Panc1 (cell line): Measurements from ENCODE around the gene SPP1. TPM values are rescaled to one million over a fixed set of nuclear protein-coding genes. Genes with fewer than 3 reads are reported as not detected.

Source experiments
- ATAC-seq: fragments of 200-7000 bp; cut with Tn5 transposase; 2 replicates; pipeline ENCODE4 v1.9.1; 2020; ENCODE audit warnings: mild to moderate bottlenecking, moderate library complexity
- BruUV-seq: library from RNA; stranded (reverse); fragments of 400-500 nt; replicated peaks from 2 replicates; lab custom pipeline; 2021; lab: Mats Ljungman, UMichigan
- CTCF ChIA-PET: fragments of 300-600 bp; sonication (Branson Sonifier 250); formaldehyde crosslinking; loops from one replicate; lab custom pipeline; 2022; ENCODE audit warnings: antibody characterized with exemption; lab: Charles Lee
- POLR2A ChIA-PET: fragments of 300-600 bp; sonication (Branson Sonifier 250); formaldehyde crosslinking; loops from one replicate; lab custom pipeline; 2022; ENCODE audit warnings: antibody characterized with exemption; lab: Charles Lee
- DNase-seq: peaks from one replicate; pipeline ENCODE4 v3.0.0-alpha.2; 2010; ENCODE audit warnings: low read depth, low spot score
- H3K27ac ChIP-seq: 2 replicates; pipeline ENCODE4 v1.5.1; 2011; ENCODE audit warnings: mild to moderate bottlenecking, low read length, inconsistent platforms
- H3K27me3 ChIP-seq: fragments of 200-500 bp; sonication (Bioruptor generic); 2 replicates; pipeline ENCODE4 v1.6.0; 2014; ENCODE audit warnings: low read length, inconsistent platforms; ENCODE audit not compliant: control insufficient read depth, insufficient read depth
- H3K36me3 ChIP-seq: fragments of 200-500 bp; sonication (Bioruptor generic); 2 replicates; pipeline ENCODE4 v1.5.1; 2014; ENCODE audit warnings: inconsistent platforms, mild to moderate bottlenecking, low read length, moderate library complexity; ENCODE audit not compliant: control insufficient read depth, insufficient read depth
- H3K4me1 ChIP-seq: 2 replicates; pipeline ENCODE4 v1.5.1; 2011; ENCODE audit warnings: inconsistent platforms, mild to moderate bottlenecking, low read length, moderate library complexity; ENCODE audit not compliant: control insufficient read depth, insufficient read depth
- H3K4me3 ChIP-seq, 2 experiments: 2 replicates each; pipeline ENCODE4 v1.5.1; 2011 to 2012; ENCODE audit warnings: low read depth in 2 of 2, low read length in 2 of 2, mild to moderate bottlenecking in 2 of 2, inconsistent platforms in 1 of 2, moderate library complexity in 1 of 2
- H3K9me3 ChIP-seq: fragments of 200-500 bp; sonication (Bioruptor generic); 2 replicates; pipeline ENCODE4 v1.5.1; 2014; ENCODE audit warnings: low read depth, mild to moderate bottlenecking, inconsistent platforms, low read length, moderate library complexity; ENCODE audit not compliant: control insufficient read depth, insufficient read depth
- POLR2AphosphoS5 ChIP-seq: IDR thresholded peaks from 2 replicates; pipeline ENCODE4 v1.6.1; 2012; ENCODE audit warnings: mild to moderate bottlenecking, low read depth, low read length, moderate library complexity
- REST ChIP-seq, 2 experiments: IDR thresholded peaks; 2 replicates each; pipeline ENCODE4 v1.6.1; 2011 to 2012; ENCODE audit warnings: low read depth in 2 of 2, control low read depth in 1 of 2, low read length in 1 of 2, mild to moderate bottlenecking in 1 of 2, moderate library complexity in 1 of 2; ENCODE audit not compliant: insufficient read depth in 1 of 2
- SIN3A ChIP-seq: IDR thresholded peaks from 2 replicates; pipeline ENCODE4 v1.6.1; 2012; ENCODE audit warnings: low read depth, mild to moderate bottlenecking, low read length, moderate library complexity, borderline replicate concordance; ENCODE audit not compliant: insufficient read depth
- TCF7L2 ChIP-seq: IDR thresholded peaks from 2 replicates; pipeline ENCODE4 v1.6.1; 2011; ENCODE audit warnings: mild to moderate bottlenecking, low read depth, low read length, inconsistent platforms
- in situ Hi-C: cut with HindIII; loops from 2 replicates; pipeline ENCODE4 v1.10.0; 2016; ENCODE audit warnings: low sequenced_read_pairs, low pct_unique_long_range_greater_than_20kb
- intact Hi-C: fragments of 100-400 bp; cut with micrococcal nuclease; formaldehyde crosslinking; loops from one replicate; pipeline ENCODE4 v1.10.0; 2022; ENCODE audit not compliant: unreplicated experiment
- total RNA-seq: library from RNA; stranded (reverse); gene quantifications from one replicate; pipeline ENCODE4 v1.2.1, GENCODE V29; 2021; ENCODE audit not compliant: unreplicated experiment
- TF ChIP-seq, protein P1 (sequence below): fragments of 450-650 bp; IDR thresholded peaks from 2 replicates; pipeline ENCODE4 v1.5.1; 2017; ENCODE audit warnings: mild to moderate bottlenecking

Gene SPP1
- total RNA-seq, 1 experiment from 2014 or later: 1.6 TPM

DNA sequence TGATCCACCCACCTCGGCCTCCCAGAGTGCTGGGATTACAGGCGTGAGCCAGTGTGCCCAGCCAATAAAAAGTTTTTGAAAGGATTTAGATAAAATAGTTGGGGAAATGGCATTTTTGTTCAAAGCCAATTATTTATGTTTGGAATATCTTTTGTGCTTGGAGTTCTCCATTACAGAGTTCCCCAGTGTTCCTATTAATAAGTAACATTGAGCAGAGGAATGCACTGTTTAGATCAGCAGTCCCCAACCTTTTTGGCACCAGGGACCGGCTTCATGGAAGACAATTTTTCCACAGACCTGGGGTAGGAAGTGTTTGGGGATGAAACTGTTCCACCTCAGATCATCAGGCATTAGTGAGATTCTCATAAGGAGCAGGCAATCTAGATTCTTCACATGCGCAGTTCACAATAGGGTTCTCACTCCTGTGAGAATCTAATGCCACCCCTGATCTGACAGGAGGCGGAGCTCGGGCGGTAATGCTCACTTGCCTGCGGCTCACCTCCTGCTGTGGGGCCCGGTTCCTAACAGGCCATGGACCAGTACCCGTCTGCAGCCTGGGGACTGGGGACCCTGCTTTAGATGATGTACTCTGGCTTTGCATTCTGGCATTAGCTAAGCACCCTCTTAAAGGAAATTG, 40.3 kb downstream of the SPP1 start:
- H3K27ac ChIP-seq: no peak overlapping the region
- TF ChIP-seq SIN3A: no peak
- no peak for TF ChIP-seq TCF7L2
- TF ChIP-seq POLR2AphosphoS5: no peak
- TF ChIP-seq, protein P1, sequence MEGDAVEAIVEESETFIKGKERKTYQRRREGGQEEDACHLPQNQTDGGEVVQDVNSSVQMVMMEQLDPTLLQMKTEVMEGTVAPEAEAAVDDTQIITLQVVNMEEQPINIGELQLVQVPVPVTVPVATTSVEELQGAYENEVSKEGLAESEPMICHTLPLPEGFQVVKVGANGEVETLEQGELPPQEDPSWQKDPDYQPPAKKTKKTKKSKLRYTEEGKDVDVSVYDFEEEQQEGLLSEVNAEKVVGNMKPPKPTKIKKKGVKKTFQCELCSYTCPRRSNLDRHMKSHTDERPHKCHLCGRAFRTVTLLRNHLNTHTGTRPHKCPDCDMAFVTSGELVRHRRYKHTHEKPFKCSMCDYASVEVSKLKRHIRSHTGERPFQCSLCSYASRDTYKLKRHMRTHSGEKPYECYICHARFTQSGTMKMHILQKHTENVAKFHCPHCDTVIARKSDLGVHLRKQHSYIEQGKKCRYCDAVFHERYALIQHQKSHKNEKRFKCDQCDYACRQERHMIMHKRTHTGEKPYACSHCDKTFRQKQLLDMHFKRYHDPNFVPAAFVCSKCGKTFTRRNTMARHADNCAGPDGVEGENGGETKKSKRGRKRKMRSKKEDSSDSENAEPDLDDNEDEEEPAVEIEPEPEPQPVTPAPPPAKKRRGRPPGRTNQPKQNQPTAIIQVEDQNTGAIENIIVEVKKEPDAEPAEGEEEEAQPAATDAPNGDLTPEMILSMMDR: no peak
- no peak for TF ChIP-seq REST (IDR thresholded peaks at IDR 0.05; ENCODE audit: insufficient read depth in 1 of 2, low read depth in 2 of 2, low read length in 1 of 2)
- no TSS peak for BruUV-seq
- ATAC-seq (no peak), DNase-seq (no peak)
- H3K9me3 ChIP-seq: no peaks in the 10 kb centered on the region
- H3K36me3 ChIP-seq: no peaks in the 10 kb centered on the region; the same call in 1 of the 2 replicates
- in situ Hi-C loops (no loop called here), intact Hi-C loops (no loop called here)
- POLR2A ChIA-PET: no interaction called here
- CTCF ChIA-PET: no interaction called here
- H3K27me3 ChIP-seq: no peaks in the 10 kb centered on the region
- no peak overlapping the region for H3K4me3 ChIP-seq
- peaks cover 6% of the 10 kb centered on the region for H3K4me1 ChIP-seq

GRCh38 chr4:88017516-88018297, 42.2 kb downstream of the SPP1 start:
- no TSS peak for BruUV-seq
- no peaks in the 10 kb centered on the region for H3K27me3 ChIP-seq
- no peaks in the 10 kb centered on the region for H3K9me3 ChIP-seq
- DNase-seq: peak; percentile 64
- no peak overlapping the region for H3K4me3 ChIP-seq
- in situ Hi-C loops (no loop called here), intact Hi-C loops (no loop called here)
- TF ChIP-seq, protein P1: no peak
- TF ChIP-seq REST (IDR thresholded peaks at IDR 0.05; ENCODE audit: insufficient read depth in 1 of 2, low read depth in 2 of 2, low read length in 1 of 2) (no peak), SIN3A (no peak), POLR2AphosphoS5 (no peak), TCF7L2 (no peak)
- no peaks in the 10 kb centered on the region; the same call in 1 of the 2 replicates for H3K36me3 ChIP-seq
- H3K27ac ChIP-seq: no peak overlapping the region
- POLR2A ChIA-PET: no interaction called here
- CTCF ChIA-PET: no interaction called here
- H3K4me1 ChIP-seq: peaks cover 6% of the 10 kb centered on the region
- ATAC-seq: peak; percentile 92
